DOHH2 (cell line): ENCODE data around the gene SRGAP1.

Experiments
- H3F3A ChIP-seq: fragments of 200-600 bp; sonication (generic), shearing (Covaris generic); 2 replicates; pipeline ENCODE4 v1.6.0; 2016; ENCODE audit warnings: antibody characterized with exemption, mild to moderate bottlenecking; ENCODE audit not compliant: control insufficient read depth, insufficient read depth
- H3K27ac ChIP-seq: fragments of 200-600 bp; sonication (generic); 2 replicates; pipeline ENCODE4 v1.5.1; 2014; ENCODE audit warnings: low read depth, mild to moderate bottlenecking, low read length, moderate library complexity
- H3K27me3 ChIP-seq: fragments of 200-600 bp; sonication (generic); 2 replicates; pipeline ENCODE4 v1.6.1; 2014; ENCODE audit warnings: mild to moderate bottlenecking, low read length, mixed read lengths; ENCODE audit not compliant: control insufficient read depth
- H3K36me3 ChIP-seq: fragments of 200-600 bp; sonication (generic); 2 replicates; pipeline ENCODE4 v1.6.1; 2014; ENCODE audit warnings: mild to moderate bottlenecking, low read length, moderate library complexity, mixed read lengths; ENCODE audit not compliant: control insufficient read depth
- H3K4me1 ChIP-seq: fragments of 200-600 bp; sonication (generic); 2 replicates; pipeline ENCODE4 v1.6.1; 2014; ENCODE audit warnings: mild to moderate bottlenecking, low read length, mixed read lengths; ENCODE audit not compliant: control insufficient read depth
- H3K4me2 ChIP-seq: fragments of 200-600 bp; sonication (generic); 2 replicates; pipeline ENCODE4 v1.6.0; 2014; ENCODE audit warnings: mild to moderate bottlenecking, low read length, moderate library complexity
- H3K4me3 ChIP-seq: fragments of 200-600 bp; sonication (generic); 2 replicates; pipeline ENCODE4 v1.5.1; 2014; ENCODE audit warnings: mild to moderate bottlenecking, low read length, mixed read lengths
- H3K79me2 ChIP-seq: fragments of 200-600 bp; sonication (generic); 2 replicates; pipeline ENCODE4 v1.6.1; 2014; ENCODE audit warnings: mild to moderate bottlenecking, low read length, mixed read lengths; ENCODE audit not compliant: control insufficient read depth
- H3K9me2 ChIP-seq: fragments of 200-600 bp; sonication (generic); replicated peaks from 2 replicates; pipeline ENCODE4 v1.6.1; 2014; ENCODE audit warnings: mild to moderate bottlenecking, low read length, mixed read lengths; ENCODE audit not compliant: control insufficient read depth
- H3K9me3 ChIP-seq: fragments of 200-600 bp; sonication (generic); 2 replicates; pipeline ENCODE4 v1.6.1; 2014; ENCODE audit warnings: antibody characterized with exemption, low read length, mixed read lengths; ENCODE audit not compliant: control insufficient read depth, insufficient read depth
- H4K20me1 ChIP-seq: fragments of 200-600 bp; sonication (generic); 2 replicates; pipeline ENCODE4 v1.6.0; 2014; ENCODE audit warnings: low read depth, mild to moderate bottlenecking, antibody characterized with exemption, low read length, moderate library complexity; ENCODE audit not compliant: control insufficient read depth, insufficient read depth
- EZH2phosphoT487 ChIP-seq: fragments of 200-600 bp; sonication (generic); IDR thresholded peaks from 2 replicates; pipeline ENCODE4 v1.6.1; 2017; ENCODE audit warnings: borderline replicate concordance, mild to moderate bottlenecking, antibody characterized with exemption, low read length, moderate library complexity, mixed read lengths
- TF ChIP-seq, protein P1 (sequence below): fragments of 200-600 bp; sonication (generic); IDR thresholded peaks from one replicate; pipeline ENCODE4 v1.5.1; 2014; ENCODE audit warnings: antibody characterized with exemption, mild to moderate bottlenecking, low read depth, low read length; ENCODE audit not compliant: poor library complexity, severe bottlenecking

The SRGAP1 gene

DNA sequence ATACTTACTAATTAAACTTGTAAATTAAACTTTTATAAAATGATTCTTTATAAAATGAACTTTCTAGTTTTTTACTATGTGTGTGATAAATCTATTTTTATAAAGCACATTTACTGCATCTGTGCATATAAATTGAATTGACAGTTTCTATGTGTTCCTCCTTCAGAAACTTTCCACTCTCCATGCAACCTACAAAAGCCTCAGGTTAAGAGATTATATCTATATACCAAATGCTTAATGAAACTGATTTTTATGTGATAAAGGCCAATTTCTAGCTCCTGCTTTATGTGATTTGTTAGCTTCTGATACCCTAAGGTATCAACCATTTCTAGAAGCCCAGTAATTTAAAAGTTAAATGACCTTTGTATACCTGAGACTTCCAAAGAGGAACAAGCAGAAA lies 174.0 kb downstream of the SRGAP1 start:
- Histone ChIP-seq H3K9me3 (no peaks in the 10 kb centered on the region), H4K20me1 (no peaks in the 10 kb centered on the region), H3K9me2 (no peaks in the 10 kb centered on the region), H3K79me2 (no peaks in the 10 kb centered on the region), H3K4me1 (no peaks in the 10 kb centered on the region), H3K27ac (no peak overlapping the region), H3K4me3 (no peak overlapping the region), H3K4me2 (no peak overlapping the region), H3K36me3 (no peaks in the 10 kb centered on the region), H3K27me3 (no peaks in the 10 kb centered on the region), H3F3A (no peaks in the 10 kb centered on the region)
- TF ChIP-seq, protein P1, sequence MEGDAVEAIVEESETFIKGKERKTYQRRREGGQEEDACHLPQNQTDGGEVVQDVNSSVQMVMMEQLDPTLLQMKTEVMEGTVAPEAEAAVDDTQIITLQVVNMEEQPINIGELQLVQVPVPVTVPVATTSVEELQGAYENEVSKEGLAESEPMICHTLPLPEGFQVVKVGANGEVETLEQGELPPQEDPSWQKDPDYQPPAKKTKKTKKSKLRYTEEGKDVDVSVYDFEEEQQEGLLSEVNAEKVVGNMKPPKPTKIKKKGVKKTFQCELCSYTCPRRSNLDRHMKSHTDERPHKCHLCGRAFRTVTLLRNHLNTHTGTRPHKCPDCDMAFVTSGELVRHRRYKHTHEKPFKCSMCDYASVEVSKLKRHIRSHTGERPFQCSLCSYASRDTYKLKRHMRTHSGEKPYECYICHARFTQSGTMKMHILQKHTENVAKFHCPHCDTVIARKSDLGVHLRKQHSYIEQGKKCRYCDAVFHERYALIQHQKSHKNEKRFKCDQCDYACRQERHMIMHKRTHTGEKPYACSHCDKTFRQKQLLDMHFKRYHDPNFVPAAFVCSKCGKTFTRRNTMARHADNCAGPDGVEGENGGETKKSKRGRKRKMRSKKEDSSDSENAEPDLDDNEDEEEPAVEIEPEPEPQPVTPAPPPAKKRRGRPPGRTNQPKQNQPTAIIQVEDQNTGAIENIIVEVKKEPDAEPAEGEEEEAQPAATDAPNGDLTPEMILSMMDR, result no peak
- no peak for TF ChIP-seq EZH2phosphoT487

DNA sequence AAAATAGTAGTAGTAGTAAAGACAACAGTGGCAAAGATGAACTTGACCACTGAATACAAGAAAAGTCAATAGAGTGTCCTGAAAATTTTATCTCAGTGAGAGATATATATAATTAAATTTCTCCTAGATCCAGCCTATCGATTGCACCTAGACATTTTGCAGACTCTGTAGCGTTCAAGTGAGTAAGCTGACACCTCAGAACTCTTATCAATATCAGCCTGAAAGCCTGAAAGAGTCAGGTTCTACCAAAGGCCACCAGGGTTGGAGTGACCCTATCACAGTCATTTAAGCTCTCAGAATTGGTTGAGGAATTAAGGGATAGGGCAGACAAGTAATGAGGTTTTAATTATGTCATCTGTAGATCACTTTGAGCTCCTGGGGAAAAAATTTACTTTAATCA lies 174.6 kb downstream of the SRGAP1 start:
- Histone ChIP-seq H3K27me3 (no peaks in the 10 kb centered on the region), H3K9me3 (no peaks in the 10 kb centered on the region), H3K9me2 (no peaks in the 10 kb centered on the region), H4K20me1 (no peaks in the 10 kb centered on the region), H3F3A (no peaks in the 10 kb centered on the region), H3K4me2 (no peak overlapping the region), H3K4me3 (no peak overlapping the region), H3K79me2 (no peaks in the 10 kb centered on the region), H3K36me3 (no peaks in the 10 kb centered on the region), H3K27ac (no peak overlapping the region), H3K4me1 (no peaks in the 10 kb centered on the region)
- TF ChIP-seq EZH2phosphoT487, result no peak
- TF ChIP-seq, protein P1, result no peak

DNA sequence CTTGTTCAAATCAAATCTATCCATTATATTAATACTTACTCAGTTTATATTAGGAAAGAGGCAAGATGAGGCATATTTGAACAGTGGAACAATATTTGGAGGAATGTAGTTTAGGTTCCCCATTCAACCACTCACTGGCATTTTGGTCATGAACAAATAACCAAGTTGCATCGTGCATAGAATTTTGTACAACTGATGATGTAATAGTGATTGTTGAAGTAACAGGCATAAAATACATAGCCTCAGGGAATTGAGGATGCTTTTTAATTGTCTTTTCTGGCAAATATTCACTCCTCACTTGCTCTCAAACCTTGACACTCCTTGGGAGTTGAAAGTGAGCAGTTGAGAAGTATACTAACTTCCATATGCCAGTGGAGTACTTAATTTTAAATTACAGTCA lies 175.2 kb downstream of the SRGAP1 start:
- H3K79me2 ChIP-seq, result no peaks in the 10 kb centered on the region
- no peak overlapping the region for H3K4me3 ChIP-seq
- H3K27ac ChIP-seq, result no peak overlapping the region
- no peaks in the 10 kb centered on the region for H3K9me2 ChIP-seq
- TF ChIP-seq, protein P1, result no peak
- TF ChIP-seq EZH2phosphoT487, result no peak
- no peaks in the 10 kb centered on the region for H3K27me3 ChIP-seq
- no peak overlapping the region for H3K4me2 ChIP-seq
- no peaks in the 10 kb centered on the region for H3K36me3 ChIP-seq
- no peaks in the 10 kb centered on the region for H4K20me1 ChIP-seq
- H3K9me3 ChIP-seq, result no peaks in the 10 kb centered on the region
- H3F3A ChIP-seq, result no peaks in the 10 kb centered on the region
- no peaks in the 10 kb centered on the region for H3K4me1 ChIP-seq
